Skin epidermis (tissue), 12 donors: ENCODE data around the gene MRPL40.

Source experiments
- H3K27ac ChIP-seq, 21 experiments: fragments of 200-600 bp; sonication (generic) in 11 of 21; one replicate each; pipeline ENCODE4 v1.5.0; 2020; ENCODE audit warnings: mild to moderate bottlenecking in 3 of 21, inconsistent platforms in 2 of 21, moderate library complexity in 2 of 21
- H3K4me3 ChIP-seq, 7 experiments: fragments of 200-600 bp; sonication (generic) in 2 of 7; one replicate each; pipeline ENCODE4 v1.5.0; 2020; ENCODE audit warnings: inconsistent platforms in 2 of 7, mild to moderate bottlenecking in 2 of 7, moderate library complexity in 1 of 7

Gene MRPL40

GRCh38 chr22:19406281-19406811 lies 26.0 kb upstream of the MRPL40 start:
- Histone ChIP-seq H3K27ac (no peak overlapping the region), H3K4me3 (no peak overlapping the region)

DNA sequence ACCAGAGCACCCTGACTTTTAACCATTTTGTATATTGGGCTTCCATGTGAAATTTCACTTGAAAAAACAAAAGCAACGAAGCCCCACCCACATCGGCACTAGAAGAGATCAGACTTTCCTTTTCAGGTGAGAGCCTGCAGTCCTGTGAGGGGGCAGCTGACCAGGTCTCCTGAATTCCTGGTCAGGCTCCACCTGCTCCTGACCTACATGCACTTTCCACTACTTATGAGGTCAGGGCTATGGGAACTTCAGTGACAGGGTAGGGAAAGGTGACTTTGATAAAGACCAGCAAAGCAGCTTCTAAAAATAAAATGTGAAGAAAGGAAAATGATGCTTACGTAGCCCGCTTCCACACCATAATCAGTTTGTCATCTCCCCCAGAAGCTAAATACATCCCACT lies 25.5 kb upstream of the MRPL40 start:
- Histone ChIP-seq H3K4me3 (no peak overlapping the region), H3K27ac (no peak overlapping the region)

DNA sequence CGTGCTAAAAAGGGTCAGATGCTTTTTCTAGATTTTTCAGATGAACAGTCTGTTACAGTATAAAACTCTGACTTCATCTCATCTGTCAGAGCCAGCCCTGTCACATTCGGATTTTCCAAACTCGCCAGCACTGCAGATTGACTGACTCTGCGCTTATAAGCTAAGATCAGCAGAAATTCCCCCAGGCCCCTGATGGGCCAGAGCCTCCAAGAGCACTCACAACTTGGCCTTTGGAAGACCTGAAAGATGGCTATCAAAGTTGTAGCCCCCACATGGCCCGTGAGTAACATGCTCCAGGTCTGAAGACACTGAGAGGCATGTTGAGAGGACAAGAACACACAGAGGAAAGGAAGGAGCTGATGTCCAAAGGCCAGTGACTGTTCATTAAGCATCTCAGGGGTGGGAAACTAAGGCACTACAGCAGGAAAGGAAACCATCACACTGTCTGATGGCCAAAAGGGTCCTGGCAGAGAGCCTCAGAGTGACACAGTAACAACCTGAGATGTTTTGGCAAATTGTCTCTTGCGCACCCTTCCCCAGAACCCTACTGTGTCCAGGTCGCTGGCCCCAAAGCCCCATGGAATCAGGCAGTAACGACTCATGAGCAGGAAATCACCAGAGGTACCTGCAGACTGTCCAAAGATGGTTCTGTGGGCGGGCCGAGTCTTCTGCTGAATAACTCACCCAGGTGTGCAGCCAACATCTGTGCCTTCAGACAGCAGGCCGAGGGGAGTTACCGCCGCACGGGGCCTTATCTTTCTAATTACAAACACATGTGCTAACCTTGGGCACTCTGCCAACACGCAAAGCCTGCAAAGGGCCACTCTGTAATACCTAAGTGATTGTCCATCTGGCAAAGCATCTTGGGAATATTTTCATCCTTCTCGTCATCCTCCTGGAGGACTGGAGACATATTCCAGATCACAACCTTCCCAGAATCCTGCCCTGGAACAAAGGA lies 24.4 kb upstream of the MRPL40 start:
- Histone ChIP-seq H3K4me3 (no peak overlapping the region), H3K27ac (no peak overlapping the region)

DNA sequence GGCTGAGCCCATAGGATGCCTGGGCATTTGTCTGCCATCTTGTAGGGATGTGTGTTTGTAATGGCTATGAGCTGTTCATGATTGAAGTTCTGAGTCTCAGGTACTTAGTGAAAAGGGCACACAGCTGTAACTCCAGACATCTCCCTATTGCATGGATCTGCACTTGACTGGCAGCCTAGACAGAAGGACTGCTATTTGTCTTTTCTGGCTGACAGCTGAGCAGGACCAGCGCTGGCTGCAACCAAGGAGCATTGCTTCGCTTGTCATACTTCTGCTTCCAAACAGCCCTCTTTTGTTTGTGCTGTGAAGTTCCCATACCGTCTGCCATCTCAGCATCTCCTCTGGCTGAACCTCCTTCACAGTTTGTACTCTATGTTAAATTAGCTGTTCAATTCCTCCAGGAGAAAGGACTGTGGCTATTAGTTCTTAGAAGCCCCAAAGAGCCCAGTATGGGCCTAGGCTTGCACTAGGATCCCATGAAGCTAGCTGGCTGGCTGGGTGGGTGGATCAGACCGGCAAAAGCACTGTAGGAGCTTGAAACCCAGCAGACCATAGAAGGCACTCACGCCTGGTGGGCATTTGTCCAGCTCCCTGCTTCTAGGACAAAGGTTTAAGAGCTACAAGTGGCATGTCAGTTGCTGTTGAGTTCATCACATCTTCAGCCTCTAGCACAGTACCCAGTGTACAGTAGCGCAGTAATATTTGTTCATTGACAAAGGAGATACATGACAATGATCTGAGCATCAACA lies 21.2 kb upstream of the MRPL40 start:
- H3K27ac ChIP-seq: no peak overlapping the region

GRCh38 chr22:19411690-19412045 lies 20.7 kb upstream of the MRPL40 start:
- Histone ChIP-seq H3K4me3 (no peak overlapping the region), H3K27ac (no peak overlapping the region)

More for the DNA sequence above, 21.2 kb upstream of the MRPL40 start:
- H3K4me3 ChIP-seq: no peak overlapping the region

DNA sequence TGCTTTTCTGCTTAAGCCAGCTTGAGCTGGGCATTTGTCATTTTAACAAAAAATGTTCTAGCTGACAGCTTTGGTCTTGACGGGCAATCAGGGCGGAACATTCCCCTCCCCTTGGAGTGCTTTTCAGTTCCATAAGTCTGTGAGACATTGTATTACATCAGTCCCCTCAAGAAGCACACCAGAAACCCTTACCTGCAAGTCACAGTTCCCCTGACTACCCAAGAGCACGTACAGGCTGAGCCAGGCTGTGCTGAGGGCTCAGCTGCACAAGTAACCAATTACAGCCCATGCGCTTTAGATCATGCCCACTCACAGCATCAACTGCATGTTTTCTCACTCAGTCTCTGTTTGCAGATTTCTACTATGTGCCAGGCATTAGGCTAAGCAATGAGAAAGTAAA lies 19.9 kb upstream of the MRPL40 start:
- H3K27ac ChIP-seq: no peak overlapping the region

DNA sequence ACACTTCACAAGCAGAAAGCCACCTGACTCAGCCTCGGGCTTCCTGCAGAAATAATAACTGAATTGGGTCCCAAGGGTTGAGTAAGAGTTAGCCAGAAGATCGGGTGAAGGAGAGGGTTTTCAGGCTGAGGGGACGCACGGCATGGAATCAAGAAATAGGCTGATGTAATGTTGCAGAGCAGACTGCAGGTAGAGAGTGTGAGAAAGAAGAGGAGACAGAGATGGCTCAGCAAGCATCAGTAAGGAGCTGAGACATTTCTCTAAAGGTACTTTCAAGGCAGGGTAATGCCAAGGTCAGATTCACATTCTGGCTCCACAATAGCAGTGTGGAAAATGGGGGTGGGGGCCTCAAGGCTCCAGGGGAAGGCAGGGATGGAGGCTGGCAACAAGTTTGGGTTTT lies 19.4 kb upstream of the MRPL40 start:
- no peak overlapping the region for H3K27ac ChIP-seq

More for the DNA sequence above, 19.9 kb upstream of the MRPL40 start:
- H3K4me3 ChIP-seq: no peak overlapping the region

GRCh38 chr22:19419086-19419463 lies 13.3 kb upstream of the MRPL40 start:
- H3K27ac ChIP-seq: peak overlapping the region in 4 of 21 experiments; percentile 18 to 80 (median 52)
- H3K4me3 ChIP-seq: no peak overlapping the region

More for the DNA sequence above, 19.4 kb upstream of the MRPL40 start:
- no peak overlapping the region for H3K4me3 ChIP-seq

DNA sequence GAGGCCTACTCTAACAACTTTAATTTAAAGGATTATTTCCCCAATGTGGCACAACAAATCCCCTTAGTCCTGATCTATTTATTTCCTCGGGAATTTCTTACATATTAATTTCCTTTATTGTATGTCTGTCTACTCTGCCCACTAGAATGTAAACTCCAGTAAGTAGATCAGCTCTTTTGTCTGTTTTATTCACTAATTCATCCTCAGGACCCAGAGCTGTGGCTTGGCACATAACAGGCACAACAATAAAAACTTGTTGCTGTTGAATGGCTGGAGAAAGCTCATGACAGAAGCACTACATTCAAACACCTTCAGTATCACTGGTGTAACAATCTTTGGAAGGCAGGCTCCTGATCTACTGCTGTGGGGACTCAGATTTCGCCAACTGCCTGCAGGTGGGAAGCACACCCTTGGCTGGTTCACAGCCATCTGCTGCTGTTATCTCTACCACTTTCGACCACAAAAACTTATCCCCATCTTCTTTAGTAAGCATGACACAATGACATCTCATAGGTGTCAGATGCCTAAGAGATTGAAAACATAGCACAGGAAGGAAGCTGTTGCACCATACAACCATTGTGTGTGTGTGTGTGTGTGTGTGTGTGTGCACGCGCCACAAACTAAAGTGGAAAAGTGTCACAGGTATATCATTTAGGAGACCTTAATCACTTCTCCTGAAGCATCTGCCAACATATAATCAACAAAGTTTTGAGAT lies 12.7 kb upstream of the MRPL40 start:
- H3K27ac ChIP-seq: peak overlapping the region in 5 of 21 experiments; percentile 18 to 80 (median 53)
- no peak overlapping the region for H3K4me3 ChIP-seq

DNA sequence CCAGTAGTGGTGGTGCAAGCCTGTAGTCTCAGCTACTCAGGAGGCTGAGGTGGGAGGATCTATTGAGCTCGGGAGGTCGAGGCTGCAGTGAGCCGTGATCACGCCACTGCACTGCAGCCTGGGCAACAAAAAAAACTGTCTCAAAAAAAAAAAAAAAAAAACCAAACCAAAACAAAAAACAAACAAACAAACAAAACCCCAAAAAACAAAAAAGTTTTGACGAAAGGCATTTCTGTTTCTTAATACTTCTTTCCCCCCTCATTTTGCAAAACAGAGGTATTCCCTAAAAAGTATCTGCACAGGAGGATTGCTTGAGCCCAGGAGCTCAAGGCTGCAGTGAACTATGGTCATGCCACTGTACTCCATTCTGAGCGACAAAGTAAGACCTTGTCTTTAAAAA lies 12.0 kb upstream of the MRPL40 start:
- Histone ChIP-seq H3K27ac (peak overlapping the region in 2 of 21 experiments; percentile 62 to 80), H3K4me3 (no peak overlapping the region)

DNA sequence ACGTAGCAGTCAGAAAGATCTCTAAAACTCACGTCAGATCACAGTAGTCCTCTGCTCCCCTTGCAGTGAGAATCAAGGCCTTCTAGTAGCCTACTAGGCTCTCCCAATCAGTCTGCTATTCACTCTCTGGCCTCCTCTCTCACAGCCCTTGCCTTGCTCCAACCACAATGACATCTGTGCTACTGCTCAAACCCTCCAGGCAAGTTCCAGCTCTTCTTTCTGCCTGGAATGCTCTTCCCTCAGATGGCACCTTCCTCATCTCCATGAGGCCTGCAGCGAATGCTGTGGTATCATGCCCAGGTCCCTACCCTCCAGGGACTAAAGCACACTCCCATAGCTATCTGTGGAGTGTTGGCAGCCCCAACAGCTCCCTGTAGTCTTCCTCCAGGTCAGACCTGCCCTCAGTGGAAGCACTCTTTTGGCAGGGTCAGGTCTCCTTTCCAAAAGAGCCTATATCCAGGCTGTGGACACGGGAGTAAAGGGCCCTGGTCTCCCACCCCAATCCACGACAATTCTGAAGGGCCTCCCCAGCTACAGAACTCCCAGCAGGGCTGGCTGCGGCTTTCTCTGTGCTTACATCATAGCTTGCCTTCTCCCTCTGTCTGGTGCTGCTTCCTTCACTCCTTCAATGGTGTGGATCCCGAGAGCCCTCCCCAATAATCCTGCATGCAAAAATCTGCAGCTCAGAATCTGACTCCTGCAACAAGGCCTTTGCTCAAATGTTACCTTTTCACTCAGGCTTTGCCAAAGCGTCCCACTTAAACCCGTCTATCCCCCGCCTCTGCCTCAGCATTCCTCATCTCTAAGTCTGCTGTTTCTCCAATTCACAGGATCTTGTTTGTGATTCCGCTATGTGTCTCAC lies 9.7 kb upstream of the MRPL40 start:
- Histone ChIP-seq H3K4me3 (no peak overlapping the region), H3K27ac (peak overlapping the region in 2 of 21 experiments; percentile 17 to 44)

DNA sequence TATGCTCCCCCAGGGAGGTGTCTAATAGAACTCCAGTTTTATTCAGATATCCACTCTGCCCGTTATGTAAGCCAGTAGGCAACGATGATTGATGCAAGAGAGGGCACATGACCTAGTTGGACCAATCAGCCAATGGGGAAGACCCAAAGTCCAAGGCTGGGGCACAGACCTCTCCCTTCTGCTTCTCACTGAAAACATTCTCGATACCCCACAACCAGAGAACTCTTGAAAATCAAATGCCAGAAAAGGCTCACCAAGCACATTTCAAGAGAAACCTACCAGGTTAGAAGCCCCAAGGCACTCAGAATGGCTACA lies 8.2 kb upstream of the MRPL40 start:
- Histone ChIP-seq H3K4me3 (no peak overlapping the region), H3K27ac (no peak overlapping the region)

GRCh38 chr22:19429950-19430889 lies 2.1 kb upstream of the MRPL40 start:
- peak overlapping the region; percentile 57 to 99 (median 83) for H3K27ac ChIP-seq
- H3K4me3 ChIP-seq: peak overlapping the region; percentile 78 to 97 (median 88)

DNA sequence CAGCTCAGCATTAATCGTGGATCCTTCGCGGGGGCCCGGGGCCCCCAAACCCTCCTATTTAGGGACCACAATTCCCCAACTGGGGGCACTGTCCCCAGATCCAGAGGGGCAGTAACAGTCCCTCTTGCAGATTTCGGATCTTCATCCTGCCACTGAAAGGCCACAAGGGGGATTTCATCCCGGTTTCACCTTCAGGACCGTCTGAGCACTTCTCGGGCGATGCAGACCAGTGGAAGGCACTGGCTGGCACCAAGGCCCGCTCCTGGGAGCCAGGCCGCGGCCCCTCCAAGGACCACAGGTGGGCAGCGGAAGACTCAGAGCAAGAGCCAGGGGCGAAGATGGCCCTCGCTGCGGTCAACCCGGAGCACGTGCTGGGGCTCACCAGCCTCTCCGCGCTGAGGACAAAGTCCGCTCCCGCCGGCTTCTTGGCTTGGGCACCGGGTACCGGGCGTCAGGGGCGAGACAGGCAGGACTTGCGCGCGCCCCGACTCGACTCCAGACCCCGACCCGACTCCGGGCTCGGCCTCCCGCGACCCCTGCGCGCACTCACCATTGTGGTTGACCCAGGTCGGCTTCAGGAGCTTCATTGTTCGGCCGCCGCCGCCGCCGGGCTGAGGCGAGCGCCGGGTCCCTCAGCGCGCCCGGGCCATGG lies 1.3 kb upstream of the MRPL40 start:
- H3K27ac ChIP-seq: peak overlapping the region; percentile 57 to 99 (median 83)
- H3K4me3 ChIP-seq: peak overlapping the region; percentile 78 to 97 (median 88)

DNA sequence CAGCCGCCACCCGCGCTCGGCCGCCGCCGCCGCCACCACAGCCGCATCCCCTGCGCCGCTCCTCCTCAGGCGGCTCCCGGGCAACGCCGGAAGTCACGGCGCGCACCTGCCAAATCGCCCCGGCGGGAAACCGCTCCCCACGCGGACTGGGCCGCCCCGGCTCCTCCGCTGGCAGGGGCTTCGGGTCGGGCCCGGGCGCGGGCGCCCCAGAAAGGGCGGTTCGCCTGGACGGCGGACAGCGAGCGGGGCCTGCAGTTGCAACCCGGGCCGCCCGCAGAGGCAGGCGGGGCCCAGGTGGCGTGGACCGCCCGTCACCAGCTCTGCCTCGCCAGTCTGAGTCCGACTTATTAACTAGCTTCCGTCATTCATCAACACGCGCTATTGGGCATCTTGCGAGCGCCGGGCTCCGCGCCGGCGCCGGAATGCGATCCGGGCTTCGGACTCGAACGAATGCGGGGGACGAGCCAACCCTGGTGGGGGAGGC lies 654 bp upstream of the MRPL40 start, which contains the start of gene HIRA:
TSS of gene HIRA (minus strand) at position 85 of the 484 bp plus-strand sequence. CDS start 257 bp downstream, outside the sequence.
- Histone ChIP-seq H3K27ac (peak within 1 kb of the TSS; percentile 83 to 100 (median 97)), H3K4me3 (peak within 1 kb of the TSS; percentile 78 to 97 (median 88))

DNA sequence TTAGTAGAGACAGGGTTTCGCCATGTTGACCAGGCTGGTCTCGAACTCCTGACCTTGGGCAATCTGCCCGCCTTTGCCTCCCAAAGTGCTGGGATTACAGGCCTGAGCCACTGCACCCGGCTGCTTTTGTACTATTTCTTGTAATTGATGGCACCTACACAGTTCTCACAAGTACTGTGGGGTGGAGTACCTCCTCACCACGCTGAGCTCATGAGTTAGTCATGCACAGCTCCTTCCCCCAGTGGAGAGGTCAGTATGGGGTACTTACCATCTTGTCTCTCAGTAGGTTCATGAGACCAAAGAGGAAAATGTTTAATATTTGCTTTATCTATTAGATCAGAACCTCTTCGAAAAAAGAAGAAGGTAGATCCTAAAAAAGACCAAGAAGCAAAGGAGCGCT lies 2.1 kb downstream of the MRPL40 start:
- peak overlapping the region in 1 of 21 experiments; percentile 30 for H3K27ac ChIP-seq
- no peak overlapping the region for H3K4me3 ChIP-seq
